PFSK-1 (cell line): ENCODE measurements around the gene SPOCD1.

Experiments used
- FOXP2 ChIP-seq: optimal IDR thresholded peaks from 2 replicates; pipeline ENCODE3; 2011; ENCODE audit warnings: borderline replicate concordance, control low read depth, inconsistent platforms; ENCODE audit not compliant: insufficient read depth; ENCODE audit errors: extremely low read length, extremely low read depth
- POLR2AphosphoS5 ChIP-seq: IDR thresholded peaks from 2 replicates; pipeline ENCODE4 v1.6.1; 2012; ENCODE audit warnings: low read depth, mild to moderate bottlenecking, control low read depth, low read length, moderate library complexity
- TAF1 ChIP-seq: IDR thresholded peaks from 2 replicates; pipeline ENCODE4 v1.6.1; 2012; ENCODE audit warnings: low read length, control low read depth, borderline replicate concordance; ENCODE audit not compliant: insufficient read depth
- TF ChIP-seq, protein P1 (sequence below), 2 experiments: IDR thresholded peaks; 2 replicates each; pipeline versions ENCODE4 v1.6.1 to v1.8.0; 2011 to 2012; ENCODE audit warnings: low read depth in 2 of 2, low read length in 2 of 2, control low read depth in 1 of 2, inconsistent platforms in 1 of 2, mild to moderate bottlenecking in 1 of 2, moderate library complexity in 1 of 2; ENCODE audit not compliant: insufficient read depth in 1 of 2

DNA sequence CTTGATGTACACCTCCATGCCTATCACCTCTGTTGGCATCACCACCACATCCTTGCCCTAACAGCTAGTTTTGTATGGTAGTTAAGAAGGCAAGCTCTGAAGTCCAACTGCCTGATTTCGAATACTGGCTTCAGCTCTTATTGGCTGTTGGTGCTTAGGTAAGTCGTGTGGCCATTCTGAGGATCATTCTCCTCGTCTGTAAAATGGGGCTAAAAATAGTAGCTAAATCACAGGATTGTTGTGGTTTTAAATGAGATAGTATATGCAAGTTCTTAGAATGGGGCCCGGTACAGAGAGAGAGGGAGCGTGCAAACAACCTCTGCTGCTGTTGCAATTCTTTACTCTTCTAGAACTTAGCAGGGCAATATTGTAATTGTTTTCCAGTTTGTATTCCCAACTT, 20.8 kb upstream of the SPOCD1 start:
- TF ChIP-seq, protein P1, sequence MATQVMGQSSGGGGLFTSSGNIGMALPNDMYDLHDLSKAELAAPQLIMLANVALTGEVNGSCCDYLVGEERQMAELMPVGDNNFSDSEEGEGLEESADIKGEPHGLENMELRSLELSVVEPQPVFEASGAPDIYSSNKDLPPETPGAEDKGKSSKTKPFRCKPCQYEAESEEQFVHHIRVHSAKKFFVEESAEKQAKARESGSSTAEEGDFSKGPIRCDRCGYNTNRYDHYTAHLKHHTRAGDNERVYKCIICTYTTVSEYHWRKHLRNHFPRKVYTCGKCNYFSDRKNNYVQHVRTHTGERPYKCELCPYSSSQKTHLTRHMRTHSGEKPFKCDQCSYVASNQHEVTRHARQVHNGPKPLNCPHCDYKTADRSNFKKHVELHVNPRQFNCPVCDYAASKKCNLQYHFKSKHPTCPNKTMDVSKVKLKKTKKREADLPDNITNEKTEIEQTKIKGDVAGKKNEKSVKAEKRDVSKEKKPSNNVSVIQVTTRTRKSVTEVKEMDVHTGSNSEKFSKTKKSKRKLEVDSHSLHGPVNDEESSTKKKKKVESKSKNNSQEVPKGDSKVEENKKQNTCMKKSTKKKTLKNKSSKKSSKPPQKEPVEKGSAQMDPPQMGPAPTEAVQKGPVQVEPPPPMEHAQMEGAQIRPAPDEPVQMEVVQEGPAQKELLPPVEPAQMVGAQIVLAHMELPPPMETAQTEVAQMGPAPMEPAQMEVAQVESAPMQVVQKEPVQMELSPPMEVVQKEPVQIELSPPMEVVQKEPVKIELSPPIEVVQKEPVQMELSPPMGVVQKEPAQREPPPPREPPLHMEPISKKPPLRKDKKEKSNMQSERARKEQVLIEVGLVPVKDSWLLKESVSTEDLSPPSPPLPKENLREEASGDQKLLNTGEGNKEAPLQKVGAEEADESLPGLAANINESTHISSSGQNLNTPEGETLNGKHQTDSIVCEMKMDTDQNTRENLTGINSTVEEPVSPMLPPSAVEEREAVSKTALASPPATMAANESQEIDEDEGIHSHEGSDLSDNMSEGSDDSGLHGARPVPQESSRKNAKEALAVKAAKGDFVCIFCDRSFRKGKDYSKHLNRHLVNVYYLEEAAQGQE (IDR thresholded peaks at IDR 0.05; ENCODE audit: insufficient read depth in 1 of 2, low read depth in 2 of 2, low read length in 2 of 2), result no peak
- TF ChIP-seq POLR2AphosphoS5 (no peak), TAF1 (no peak), FOXP2 (no peak)
